Measurements from ENCODE around the gene PGLYRP1. TPM values are rescaled to one million over a fixed set of nuclear protein-coding genes. Genes with fewer than 3 reads are reported as not detected.

The PGLYRP1 gene
- total RNA-seq, 1 donor from 2014 or later = not detected

DNA sequence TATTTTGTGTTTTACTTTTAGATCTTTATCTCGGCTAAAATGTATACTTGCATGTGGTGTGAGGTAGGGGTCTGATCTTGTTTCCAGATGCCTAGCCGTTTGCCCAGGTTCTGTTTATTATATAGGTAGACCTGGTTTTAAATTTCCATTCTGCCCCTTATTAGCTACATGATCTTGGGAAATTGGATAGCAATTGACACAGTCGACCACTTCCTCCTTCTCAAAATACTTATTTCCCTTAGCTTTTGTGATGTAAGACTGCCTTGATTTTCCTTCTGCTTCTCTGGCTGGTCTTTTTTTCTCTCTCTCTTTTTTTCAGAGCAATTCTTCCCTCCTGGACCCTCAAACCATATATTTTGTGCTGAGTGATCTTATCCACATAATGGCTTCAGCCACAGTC is 3.0 kb upstream of the PGLYRP1 start:
- no peaks in the 10 kb centered on the region for H3K27me3 ChIP-seq
- intact Hi-C loops (cut with DNase I) = loop anchor here (5.0 kb wide), 1 partner anchor 241 kb away; no protein-coding TSS in a partner anchor
- H3K27ac ChIP-seq = no peak overlapping the region
- H3K4me1 ChIP-seq = no peaks in the 10 kb centered on the region
- H3K4me3 ChIP-seq = no peak overlapping the region
- TF ChIP-seq POLR2AphosphoS5 (IDR thresholded peaks at IDR 0.05; ENCODE audit: insufficient read depth in 1 of 2, low read depth in 1 of 2) = no peak
- no peak for TF ChIP-seq POLR2A (IDR thresholded peaks at IDR 0.05)
- TF ChIP-seq, protein P1, sequence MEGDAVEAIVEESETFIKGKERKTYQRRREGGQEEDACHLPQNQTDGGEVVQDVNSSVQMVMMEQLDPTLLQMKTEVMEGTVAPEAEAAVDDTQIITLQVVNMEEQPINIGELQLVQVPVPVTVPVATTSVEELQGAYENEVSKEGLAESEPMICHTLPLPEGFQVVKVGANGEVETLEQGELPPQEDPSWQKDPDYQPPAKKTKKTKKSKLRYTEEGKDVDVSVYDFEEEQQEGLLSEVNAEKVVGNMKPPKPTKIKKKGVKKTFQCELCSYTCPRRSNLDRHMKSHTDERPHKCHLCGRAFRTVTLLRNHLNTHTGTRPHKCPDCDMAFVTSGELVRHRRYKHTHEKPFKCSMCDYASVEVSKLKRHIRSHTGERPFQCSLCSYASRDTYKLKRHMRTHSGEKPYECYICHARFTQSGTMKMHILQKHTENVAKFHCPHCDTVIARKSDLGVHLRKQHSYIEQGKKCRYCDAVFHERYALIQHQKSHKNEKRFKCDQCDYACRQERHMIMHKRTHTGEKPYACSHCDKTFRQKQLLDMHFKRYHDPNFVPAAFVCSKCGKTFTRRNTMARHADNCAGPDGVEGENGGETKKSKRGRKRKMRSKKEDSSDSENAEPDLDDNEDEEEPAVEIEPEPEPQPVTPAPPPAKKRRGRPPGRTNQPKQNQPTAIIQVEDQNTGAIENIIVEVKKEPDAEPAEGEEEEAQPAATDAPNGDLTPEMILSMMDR (IDR thresholded peaks at IDR 0.05) = no peak
- no peaks in the 10 kb centered on the region for H3K9me3 ChIP-seq
- no peaks in the 10 kb centered on the region for H3K36me3 ChIP-seq
- no peak for DNase-seq (ENCODE audit: extremely low spot score in 2 of 2)

GRCh38 chr19:46023311-46023779 is 492 bp upstream of the PGLYRP1 start:
- Histone ChIP-seq H3K27ac (no peak overlapping the region), H3K9me3 (no peaks in the 10 kb centered on the region), H3K4me3 (no peak overlapping the region), H3K4me1 (no peaks in the 10 kb centered on the region), H3K36me3 (no peaks in the 10 kb centered on the region), H3K27me3 (no peaks in the 10 kb centered on the region)
- intact Hi-C loops (cut with DNase I) = no loop called here
- DNase-seq (ENCODE audit: extremely low spot score in 2 of 2) = no peak
- TF ChIP-seq POLR2A (IDR thresholded peaks at IDR 0.05) (no peak), POLR2AphosphoS5 (IDR thresholded peaks at IDR 0.05; ENCODE audit: insufficient read depth in 1 of 2, low read depth in 1 of 2) (no peak)
- TF ChIP-seq, protein P1 (IDR thresholded peaks at IDR 0.05) = no peak

DNA sequence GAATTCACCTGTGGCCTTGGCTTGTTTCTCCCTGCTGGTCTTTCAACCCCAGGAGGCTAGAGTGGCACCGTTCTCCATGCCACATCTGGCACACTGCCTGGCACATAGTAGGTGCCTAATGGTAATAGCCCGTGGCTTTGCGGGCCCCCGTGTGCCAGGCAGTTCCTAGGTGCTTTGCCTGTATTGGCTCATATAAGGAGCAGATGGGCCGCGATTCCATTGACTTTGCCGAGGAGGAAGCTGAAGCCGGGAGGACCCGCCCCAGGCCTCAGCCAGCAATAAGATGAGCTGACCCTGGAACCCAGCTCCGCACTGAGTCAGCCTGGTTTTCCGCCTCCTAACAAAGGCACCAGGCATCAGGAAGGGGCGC is 807 bp downstream of the PGLYRP1 start:
- H3K4me3 ChIP-seq = no peak overlapping the region
- DNase-seq (ENCODE audit: extremely low spot score in 2 of 2) = no peak
- no peaks in the 10 kb centered on the region for H3K9me3 ChIP-seq
- peaks cover 2% of the 10 kb centered on the region for H3K4me1 ChIP-seq
- intact Hi-C loops (cut with DNase I) = no loop called here
- no peak for TF ChIP-seq POLR2A (IDR thresholded peaks at IDR 0.05)
- TF ChIP-seq, protein P1 (IDR thresholded peaks at IDR 0.05) = no peak
- no peak for TF ChIP-seq POLR2AphosphoS5 (IDR thresholded peaks at IDR 0.05; ENCODE audit: insufficient read depth in 1 of 2, low read depth in 1 of 2)
- H3K36me3 ChIP-seq = no peaks in the 10 kb centered on the region
- no peak overlapping the region for H3K27ac ChIP-seq
- H3K27me3 ChIP-seq = no peaks in the 10 kb centered on the region

- H3K4me3 ChIP-seq = no peak overlapping the region
- no peak for DNase-seq (ENCODE audit: extremely low spot score in 2 of 2)
- H3K27me3 ChIP-seq = no peaks in the 10 kb centered on the region
- H3K9me3 ChIP-seq = no peaks in the 10 kb centered on the region
- TF ChIP-seq POLR2AphosphoS5 (IDR thresholded peaks at IDR 0.05; ENCODE audit: insufficient read depth in 1 of 2, low read depth in 1 of 2) = no peak
- TF ChIP-seq, protein P1 (IDR thresholded peaks at IDR 0.05) = no peak
- TF ChIP-seq POLR2A (IDR thresholded peaks at IDR 0.05) = no peak
- intact Hi-C loops (cut with DNase I) = no loop called here
- peaks cover 4% of the 10 kb centered on the region for H3K4me1 ChIP-seq
- H3K27ac ChIP-seq = no peak overlapping the region
- H3K36me3 ChIP-seq = no peaks in the 10 kb centered on the region
These were observed 1.3 kb downstream of the PGLYRP1 start for GRCh38 chr19:46021531-46022041.

DNA sequence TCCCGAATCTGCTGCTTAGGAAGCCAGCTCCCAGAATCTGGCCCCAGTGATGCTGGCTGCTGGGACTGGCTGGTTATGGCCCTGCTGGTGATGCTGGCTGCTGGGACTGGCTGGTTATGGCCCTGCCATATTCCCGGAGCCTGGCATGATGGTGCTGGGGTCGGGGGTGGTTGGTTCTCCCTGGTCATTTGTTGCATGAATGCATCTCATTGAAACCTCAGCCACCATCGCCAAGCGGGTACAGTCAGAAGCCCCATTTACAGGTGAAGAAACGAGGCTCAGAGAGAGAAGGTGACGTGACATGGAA is 2.1 kb downstream of the PGLYRP1 start:
- TF ChIP-seq POLR2A (IDR thresholded peaks at IDR 0.05) (no peak), POLR2AphosphoS5 (IDR thresholded peaks at IDR 0.05; ENCODE audit: insufficient read depth in 1 of 2, low read depth in 1 of 2) (no peak)
- TF ChIP-seq, protein P1 (IDR thresholded peaks at IDR 0.05) = no peak
- Histone ChIP-seq H3K27ac (no peak overlapping the region), H3K4me3 (no peak overlapping the region), H3K4me1 (peaks cover 11% of the 10 kb centered on the region), H3K27me3 (no peaks in the 10 kb centered on the region), H3K9me3 (no peaks in the 10 kb centered on the region), H3K36me3 (no peaks in the 10 kb centered on the region)
- no peak for DNase-seq (ENCODE audit: extremely low spot score in 2 of 2)
- intact Hi-C loops (cut with DNase I) = no loop called here

All from vagina (tissue), 2 donors.